OCI-LY3 (cell line): ENCODE results near the gene TMEM187.

Experiments
- CTCF ChIP-seq: fragments of 200-600, 300-600 bp; sonication (generic); IDR thresholded peaks from 2 replicates; pipeline ENCODE4 v1.5.1; 2014; ENCODE audit warnings: antibody characterized with exemption, low read length, low read depth
- EZH2phosphoT487 ChIP-seq: fragments of 200-600 bp; shearing (Covaris generic); IDR thresholded peaks from 2 replicates; pipeline ENCODE4 v1.6.1; 2018; ENCODE audit warnings: antibody characterized with exemption, mixed run types, low read depth

GRCh38 chrX:153956044-153956907 is 16.3 kb upstream of the TMEM187 start:
- no peak for TF ChIP-seq CTCF
- TF ChIP-seq EZH2phosphoT487: no peak
